ENCODE data around the gene CLEC3A. TPM values are rescaled to one million over a fixed set of nuclear protein-coding genes. Genes with fewer than 3 reads are reported as not detected.

The CLEC3A gene, protein sequence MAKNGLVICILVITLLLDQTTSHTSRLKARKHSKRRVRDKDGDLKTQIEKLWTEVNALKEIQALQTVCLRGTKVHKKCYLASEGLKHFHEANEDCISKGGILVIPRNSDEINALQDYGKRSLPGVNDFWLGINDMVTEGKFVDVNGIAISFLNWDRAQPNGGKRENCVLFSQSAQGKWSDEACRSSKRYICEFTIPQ
- total RNA-seq (2022) (1.1 TPM in 2 replicates), Bru-seq, nascent RNA (percentile 22 among the genes with signal in this experiment), BruChase-seq, experiment 1, labeled RNA remaining after a 2-hour chase (percentile 17 among the genes with signal in this experiment), BruChase-seq, experiment 2, labeled RNA remaining after a 6-hour chase (percentile 23 among the genes with signal in this experiment)
- long read RNA-seq, partial matches to known transcripts, result 0 of 1 reads
- long read RNA-seq, other reads (novel, unspliced or antisense), result 1 of 1 reads

DNA sequence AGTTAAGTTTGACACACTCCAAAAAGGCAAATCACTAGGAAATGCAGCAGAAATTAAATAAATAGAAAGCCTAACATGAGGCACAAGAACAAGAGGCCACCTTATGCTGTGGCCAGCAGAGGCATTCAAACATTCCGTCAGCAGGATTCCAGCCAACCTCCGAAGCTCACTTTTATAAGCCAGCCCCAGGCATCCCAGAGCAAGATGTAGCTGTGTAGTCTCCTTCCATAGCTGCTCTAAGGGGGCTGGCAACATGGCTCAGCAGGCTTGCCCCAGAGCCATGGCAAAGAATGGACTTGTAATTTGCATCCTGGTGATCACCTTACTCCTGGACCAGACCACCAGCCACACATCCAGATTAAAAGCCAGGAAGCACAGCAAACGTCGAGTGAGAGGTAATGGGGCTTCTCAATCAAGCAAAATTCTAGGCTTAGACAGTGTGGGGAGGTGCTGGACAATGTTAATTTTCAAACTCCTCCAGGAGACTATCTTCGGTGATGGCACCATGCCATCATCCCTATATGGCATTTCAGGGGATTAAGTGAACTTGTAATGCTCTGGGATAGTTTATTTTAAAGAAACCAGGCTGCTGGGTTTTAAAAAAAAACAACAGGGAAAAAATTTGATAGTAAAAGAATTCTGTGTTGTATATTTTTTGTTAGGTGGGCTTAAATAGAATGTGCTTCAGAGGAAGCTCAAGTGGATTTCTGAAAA lies at the start of gene CLEC3A:
TSS of gene CLEC3A (plus strand) at position 202 of the 714 bp plus-strand sequence. CDS start at position 281, 79 bp downstream.
- Histone ChIP-seq H3K27me3 (replicated peaks; ENCODE audit: control insufficient read depth, insufficient read depth, low read length) (no peaks in the 10 kb centered on the region; the same call in 1 of the 2 replicates), H3K36me3 (ENCODE audit: control insufficient read depth, insufficient read depth, low read length) (no peaks in the 10 kb centered on the region), H3K4me1 (no peaks in the 10 kb centered on the region), H3K4me3 (ENCODE audit: low read depth, low read length) (no peak within 1 kb of the TSS), H3K9me3 (no peaks in the 10 kb centered on the region)
- BruUV-seq (replicated peaks), result no TSS peak
- ChIA-PET CTCF (no interaction called here), POLR2A (no interaction called here)
- TF ChIP-seq, protein P1, sequence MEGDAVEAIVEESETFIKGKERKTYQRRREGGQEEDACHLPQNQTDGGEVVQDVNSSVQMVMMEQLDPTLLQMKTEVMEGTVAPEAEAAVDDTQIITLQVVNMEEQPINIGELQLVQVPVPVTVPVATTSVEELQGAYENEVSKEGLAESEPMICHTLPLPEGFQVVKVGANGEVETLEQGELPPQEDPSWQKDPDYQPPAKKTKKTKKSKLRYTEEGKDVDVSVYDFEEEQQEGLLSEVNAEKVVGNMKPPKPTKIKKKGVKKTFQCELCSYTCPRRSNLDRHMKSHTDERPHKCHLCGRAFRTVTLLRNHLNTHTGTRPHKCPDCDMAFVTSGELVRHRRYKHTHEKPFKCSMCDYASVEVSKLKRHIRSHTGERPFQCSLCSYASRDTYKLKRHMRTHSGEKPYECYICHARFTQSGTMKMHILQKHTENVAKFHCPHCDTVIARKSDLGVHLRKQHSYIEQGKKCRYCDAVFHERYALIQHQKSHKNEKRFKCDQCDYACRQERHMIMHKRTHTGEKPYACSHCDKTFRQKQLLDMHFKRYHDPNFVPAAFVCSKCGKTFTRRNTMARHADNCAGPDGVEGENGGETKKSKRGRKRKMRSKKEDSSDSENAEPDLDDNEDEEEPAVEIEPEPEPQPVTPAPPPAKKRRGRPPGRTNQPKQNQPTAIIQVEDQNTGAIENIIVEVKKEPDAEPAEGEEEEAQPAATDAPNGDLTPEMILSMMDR (IDR thresholded peaks at IDR 0.05; ENCODE audit: insufficient read depth in 1 of 2, low read depth in 1 of 2, low read length in 1 of 2, severe bottlenecking in 1 of 2, unreplicated experiment in 1 of 2), result no peak
- intact Hi-C loops (cut with micrococcal nuclease; ENCODE audit: unreplicated experiment), result no loop called here
- Mint-ChIP-seq H3K4me3 (ENCODE audit: unreplicated experiment) (no peak within 1 kb of the TSS), H3K4me1 (ENCODE audit: low read depth, unreplicated experiment) (no peaks in the 10 kb centered on the region), H3K36me3 (ENCODE audit: insufficient read depth, unreplicated experiment) (no peaks in the 10 kb centered on the region), H3K27ac (ENCODE audit: unreplicated experiment) (no peak within 1 kb of the TSS), H3K27me3 (ENCODE audit: insufficient read depth, unreplicated experiment) (peaks cover 18% of the 10 kb centered on the region), H3K9me3 (ENCODE audit: unreplicated experiment) (peaks cover 5% of the 10 kb centered on the region)
- DNase-seq, result no peak

DNA sequence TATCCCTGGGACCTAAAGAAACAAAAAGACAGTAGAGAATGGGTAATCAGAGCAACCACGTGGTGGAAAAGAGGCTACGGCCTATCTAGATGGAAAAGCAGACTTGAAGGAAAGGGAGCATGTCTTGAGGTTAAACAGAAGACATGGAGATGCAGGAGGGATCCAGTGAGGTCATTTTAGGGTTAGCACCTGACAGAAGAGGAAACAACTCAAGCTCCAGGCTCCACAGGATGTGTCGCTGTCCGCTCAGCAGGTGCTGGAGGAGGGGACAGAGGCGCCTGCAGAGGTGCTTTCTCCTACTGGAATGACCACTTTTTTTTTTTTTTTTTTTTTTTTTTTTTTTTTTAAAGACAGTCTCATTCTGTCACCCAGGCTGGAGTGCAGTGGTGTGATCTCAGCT lies 47.5 kb upstream of the CLEC3A start:
- Histone ChIP-seq H3K4me3 (ENCODE audit: low read depth, low read length) (no peak overlapping the region), H3K9me3 (no peaks in the 10 kb centered on the region), H3K36me3 (ENCODE audit: control insufficient read depth, insufficient read depth, low read length) (no peaks in the 10 kb centered on the region), H3K27me3 (replicated peaks; ENCODE audit: control insufficient read depth, insufficient read depth, low read length) (no peaks in the 10 kb centered on the region), H3K4me1 (no peaks in the 10 kb centered on the region; the same call in 1 of the 2 replicates)
- TF ChIP-seq, protein P1 (IDR thresholded peaks at IDR 0.05; ENCODE audit: insufficient read depth in 1 of 2, low read depth in 1 of 2, low read length in 1 of 2, severe bottlenecking in 1 of 2, unreplicated experiment in 1 of 2), result no peak
- H3K36me3 Mint-ChIP-seq (ENCODE audit: insufficient read depth, unreplicated experiment), result no peaks in the 10 kb centered on the region
- CTCF ChIA-PET, result interaction anchor here (0.9 kb wide), 1 partner anchor 119 kb away, joined by 4 read pairs; no protein-coding TSS in a partner anchor
- H3K27me3 Mint-ChIP-seq (ENCODE audit: insufficient read depth, unreplicated experiment), result peaks cover 17% of the 10 kb centered on the region
- POLR2A ChIA-PET, result no interaction called here
- no peak overlapping the region for H3K4me3 Mint-ChIP-seq (ENCODE audit: unreplicated experiment)
- BruUV-seq (replicated peaks), result no TSS peak
- no peak overlapping the region for H3K27ac Mint-ChIP-seq (ENCODE audit: unreplicated experiment)
- DNase-seq, result peak in 1 of 2 experiments; percentile 64
- intact Hi-C loops (cut with micrococcal nuclease; ENCODE audit: unreplicated experiment), result no loop called here
- no peaks in the 10 kb centered on the region for H3K9me3 Mint-ChIP-seq (ENCODE audit: unreplicated experiment)
- H3K4me1 Mint-ChIP-seq (ENCODE audit: low read depth, unreplicated experiment), result no peaks in the 10 kb centered on the region

DNA sequence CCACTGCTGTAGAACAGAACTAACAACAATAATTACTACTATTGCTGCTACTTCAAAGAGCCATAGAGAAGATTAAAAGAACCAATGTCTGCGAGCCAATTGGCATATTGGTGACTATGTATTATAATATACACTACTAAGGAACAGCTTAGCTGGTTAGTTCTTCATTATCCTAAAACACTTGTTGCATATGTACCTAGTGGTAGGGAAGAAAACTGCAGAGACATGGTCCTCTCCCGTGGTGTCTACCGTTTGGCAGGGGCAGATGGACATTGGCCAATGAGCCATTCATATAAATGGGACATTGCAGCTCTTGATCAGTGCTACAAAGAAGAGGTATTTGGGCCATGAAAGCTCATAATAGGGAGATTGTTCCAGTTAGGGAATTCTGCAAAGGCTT lies 46.4 kb upstream of the CLEC3A start:
- no peaks in the 10 kb centered on the region for H3K9me3 ChIP-seq
- H3K27me3 ChIP-seq (replicated peaks; ENCODE audit: control insufficient read depth, insufficient read depth, low read length), result no peaks in the 10 kb centered on the region
- no peaks in the 10 kb centered on the region; the same call in 1 of the 2 replicates for H3K4me1 ChIP-seq
- H3K4me3 ChIP-seq (ENCODE audit: low read depth, low read length), result no peak overlapping the region
- BruUV-seq (replicated peaks), result no TSS peak
- CTCF ChIA-PET, result no interaction called here
- Mint-ChIP-seq H3K27me3 (ENCODE audit: insufficient read depth, unreplicated experiment) (peaks cover 17% of the 10 kb centered on the region), H3K27ac (ENCODE audit: unreplicated experiment) (no peak overlapping the region), H3K36me3 (ENCODE audit: insufficient read depth, unreplicated experiment) (no peaks in the 10 kb centered on the region), H3K4me3 (ENCODE audit: unreplicated experiment) (no peak overlapping the region), H3K9me3 (ENCODE audit: unreplicated experiment) (no peaks in the 10 kb centered on the region), H3K4me1 (ENCODE audit: low read depth, unreplicated experiment) (no peaks in the 10 kb centered on the region)
- no peaks in the 10 kb centered on the region for H3K36me3 ChIP-seq (ENCODE audit: control insufficient read depth, insufficient read depth, low read length)
- POLR2A ChIA-PET, result no interaction called here
- TF ChIP-seq, protein P1 (IDR thresholded peaks at IDR 0.05; ENCODE audit: insufficient read depth in 1 of 2, low read depth in 1 of 2, low read length in 1 of 2, severe bottlenecking in 1 of 2, unreplicated experiment in 1 of 2), result no peak
- no peak for DNase-seq
- intact Hi-C loops (cut with micrococcal nuclease; ENCODE audit: unreplicated experiment), result no loop called here
